ENCODE measurements around the gene IL22RA1.

DNA sequence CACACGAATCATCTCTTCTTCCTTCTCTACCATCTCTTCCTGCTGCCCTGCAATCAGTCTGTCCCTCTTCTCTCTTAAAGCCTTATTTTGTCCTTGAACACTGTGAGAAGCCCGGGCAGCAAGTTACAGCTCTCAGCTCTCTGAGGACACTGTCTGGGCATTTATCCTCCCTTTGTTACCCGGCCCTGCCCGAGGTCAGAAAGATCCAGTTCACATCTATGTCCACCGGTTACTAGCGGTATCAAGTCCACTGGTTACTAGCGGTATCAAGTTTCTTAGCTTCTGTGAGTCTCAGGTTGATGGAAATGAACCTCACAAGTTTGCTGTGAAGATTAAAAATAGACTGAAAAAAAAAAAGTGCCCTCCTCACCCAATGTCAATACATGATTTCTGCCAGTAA, 25.3 kb upstream of the IL22RA1 start:
- no peak for TF ChIP-seq POLR2A (IDR thresholded peaks at IDR 0.05; ENCODE audit: low read depth, low read length)
- no peak for TF ChIP-seq POLR2AphosphoS5 (IDR thresholded peaks at IDR 0.05; ENCODE audit: low read length)
- TF ChIP-seq STAT3 (IDR thresholded peaks at IDR 0.05; ENCODE audit: low read depth, low read length) = no peak
- no peak for TF ChIP-seq YY1 (IDR thresholded peaks at IDR 0.05; ENCODE audit: low read depth, low read length)
- TF ChIP-seq EP300 (IDR thresholded peaks at IDR 0.05; ENCODE audit: borderline replicate concordance in 1 of 2, control insufficient read depth in 1 of 2, low read depth in 2 of 2, low read length in 2 of 2) = no peak
- TF ChIP-seq, protein P1, sequence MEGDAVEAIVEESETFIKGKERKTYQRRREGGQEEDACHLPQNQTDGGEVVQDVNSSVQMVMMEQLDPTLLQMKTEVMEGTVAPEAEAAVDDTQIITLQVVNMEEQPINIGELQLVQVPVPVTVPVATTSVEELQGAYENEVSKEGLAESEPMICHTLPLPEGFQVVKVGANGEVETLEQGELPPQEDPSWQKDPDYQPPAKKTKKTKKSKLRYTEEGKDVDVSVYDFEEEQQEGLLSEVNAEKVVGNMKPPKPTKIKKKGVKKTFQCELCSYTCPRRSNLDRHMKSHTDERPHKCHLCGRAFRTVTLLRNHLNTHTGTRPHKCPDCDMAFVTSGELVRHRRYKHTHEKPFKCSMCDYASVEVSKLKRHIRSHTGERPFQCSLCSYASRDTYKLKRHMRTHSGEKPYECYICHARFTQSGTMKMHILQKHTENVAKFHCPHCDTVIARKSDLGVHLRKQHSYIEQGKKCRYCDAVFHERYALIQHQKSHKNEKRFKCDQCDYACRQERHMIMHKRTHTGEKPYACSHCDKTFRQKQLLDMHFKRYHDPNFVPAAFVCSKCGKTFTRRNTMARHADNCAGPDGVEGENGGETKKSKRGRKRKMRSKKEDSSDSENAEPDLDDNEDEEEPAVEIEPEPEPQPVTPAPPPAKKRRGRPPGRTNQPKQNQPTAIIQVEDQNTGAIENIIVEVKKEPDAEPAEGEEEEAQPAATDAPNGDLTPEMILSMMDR (IDR thresholded peaks at IDR 0.05 in 2 of 3, conservative IDR thresholded peaks at IDR 0.05 in 1 of 3; ENCODE audit: control insufficient read depth in 2 of 3, extremely low read depth in 1 of 3, insufficient read depth in 1 of 3, low read depth in 3 of 3, low read length in 3 of 3) = no peak
- no peak for TF ChIP-seq ASH2L (IDR thresholded peaks at IDR 0.05; ENCODE audit: borderline replicate concordance, low read depth)
- TF ChIP-seq LARP7 (IDR thresholded peaks at IDR 0.05) = no peak
- no peak for TF ChIP-seq EZH2 (IDR thresholded peaks at IDR 0.05; ENCODE audit: borderline replicate concordance, control insufficient read depth, low read depth, low read length)
- TF ChIP-seq NFIC (IDR thresholded peaks at IDR 0.05; ENCODE audit: low read depth, low read length) = no peak
- TF ChIP-seq, protein P2, sequence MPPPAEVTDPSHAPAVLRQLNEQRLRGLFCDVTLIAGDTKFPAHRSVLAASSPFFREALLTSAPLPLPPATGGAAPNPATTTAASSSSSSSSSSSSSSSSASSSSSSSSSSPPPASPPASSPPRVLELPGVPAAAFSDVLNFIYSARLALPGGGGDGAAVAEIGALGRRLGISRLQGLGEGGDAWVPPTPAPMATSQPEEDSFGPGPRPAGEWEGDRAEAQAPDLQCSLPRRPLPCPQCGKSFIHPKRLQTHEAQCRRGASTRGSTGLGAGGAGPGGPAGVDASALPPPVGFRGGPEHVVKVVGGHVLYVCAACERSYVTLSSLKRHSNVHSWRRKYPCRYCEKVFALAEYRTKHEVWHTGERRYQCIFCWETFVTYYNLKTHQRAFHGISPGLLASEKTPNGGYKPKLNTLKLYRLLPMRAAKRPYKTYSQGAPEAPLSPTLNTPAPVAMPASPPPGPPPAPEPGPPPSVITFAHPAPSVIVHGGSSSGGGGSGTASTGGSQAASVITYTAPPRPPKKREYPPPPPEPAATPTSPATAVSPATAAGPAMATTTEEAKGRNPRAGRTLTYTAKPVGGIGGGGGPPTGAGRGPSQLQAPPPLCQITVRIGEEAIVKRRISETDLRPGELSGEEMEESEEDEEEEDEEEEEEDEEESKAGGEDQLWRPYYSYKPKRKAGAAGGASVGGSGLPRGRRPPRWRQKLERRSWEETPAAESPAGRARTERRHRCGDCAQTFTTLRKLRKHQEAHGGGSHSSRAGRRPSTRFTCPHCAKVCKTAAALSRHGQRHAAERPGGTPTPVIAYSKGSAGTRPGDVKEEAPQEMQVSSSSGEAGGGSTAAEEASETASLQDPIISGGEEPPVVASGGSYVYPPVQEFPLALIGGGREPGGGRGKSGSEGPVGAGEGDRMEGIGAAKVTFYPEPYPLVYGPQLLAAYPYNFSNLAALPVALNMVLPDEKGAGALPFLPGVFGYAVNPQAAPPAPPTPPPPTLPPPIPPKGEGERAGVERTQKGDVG (CRISPR knock-in tag; IDR thresholded peaks at IDR 0.05) = no peak
